NCI-H1105 treated with DMSO at 0.1 percent for 48 hours (cell line): ENCODE measurements around the gene EIF3B.
"Not testable (repeated sequence)": the region's sequence is repeated elsewhere in the genome, so short reads cannot be mapped to it uniquely, and the experiment has no call there.

ENCODE experiments used
- DNase-seq: peaks from one replicate; lab custom pipeline; 2025; lab: John Stamatoyannopoulos, UW

The EIF3B gene

GRCh38 chr7:2347351-2348063 lies 7.1 kb upstream of the EIF3B start:
- DNase-seq = not testable (repeated sequence)

GRCh38 chr7:2350055-2350454 lies 4.6 kb upstream of the EIF3B start:
- DNase-seq = no peak

- no peak for DNase-seq
Measured at GRCh38 chr7:2350861-2351260, 3.8 kb upstream of the EIF3B start.

GRCh38 chr7:2353113-2353935 lies 1.3 kb upstream of the EIF3B start:
- DNase-seq = peak; percentile 24

- peak; percentile 88 for DNase-seq
Measured at GRCh38 chr7:2353936-2354185, 766 bp upstream of the EIF3B start.

GRCh38 chr7:2354939-2355704 lies 495 bp downstream of the EIF3B start:
- no peak for DNase-seq

- no peak for DNase-seq
Measured at GRCh38 chr7:2355705-2356008, 1.0 kb downstream of the EIF3B start.

- no peak for DNase-seq
Measured at GRCh38 chr7:2357165-2357564, 2.5 kb downstream of the EIF3B start.

- DNase-seq = no peak
Measured at GRCh38 chr7:2357571-2357970, 2.9 kb downstream of the EIF3B start.

- DNase-seq = peak; percentile 67
Measured at GRCh38 chr7:2358968-2359527, 4.4 kb downstream of the EIF3B start.

- no peak for DNase-seq
Measured at GRCh38 chr7:2359610-2360009, 5.0 kb downstream of the EIF3B start.

DNA sequence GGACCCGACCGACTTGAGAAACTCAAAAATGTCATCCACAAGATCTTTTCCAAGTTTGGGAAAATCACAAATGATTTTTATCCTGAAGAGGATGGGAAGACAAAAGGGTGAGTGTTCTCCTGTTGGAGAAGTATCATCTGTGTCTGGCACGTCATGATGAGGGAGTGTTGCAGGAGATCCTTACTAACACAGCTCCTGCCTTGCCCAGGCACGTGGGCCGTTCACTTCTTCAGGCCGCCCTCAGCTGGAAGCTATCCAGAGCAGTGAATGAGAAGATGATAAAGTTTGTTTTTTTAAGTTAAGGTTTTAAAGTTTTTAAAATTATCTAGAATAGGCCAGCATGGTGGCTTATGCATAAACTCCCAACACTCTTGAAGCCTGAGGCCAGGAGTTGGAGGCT lies 6.2 kb downstream of the EIF3B start:
- no peak for DNase-seq

- DNase-seq = no peak
Measured at GRCh38 chr7:2362385-2363088, 7.9 kb downstream of the EIF3B start.

DNA sequence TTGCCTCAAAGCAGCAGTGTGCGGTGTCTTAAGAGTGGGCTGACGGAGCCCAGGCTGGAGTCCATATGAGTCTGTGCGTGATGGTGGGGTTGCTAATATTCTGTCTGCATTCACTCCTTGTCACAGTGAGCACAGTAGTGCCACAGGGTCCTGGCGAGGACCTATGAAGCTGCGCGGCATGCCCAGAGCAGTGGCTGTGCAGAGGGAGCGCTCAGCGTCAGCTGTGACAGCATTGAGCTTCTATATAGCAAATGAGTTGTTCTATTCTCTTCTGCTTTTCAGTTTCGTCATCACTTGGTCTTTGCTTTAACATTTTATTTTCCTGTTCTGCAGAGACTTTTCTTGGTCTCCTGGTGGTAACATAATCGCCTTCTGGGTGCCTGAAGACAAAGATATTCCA lies 14.5 kb downstream of the EIF3B start:
- DNase-seq = no peak

- DNase-seq = no peak
Measured at GRCh38 chr7:2371329-2371728, 16.7 kb downstream of the EIF3B start.

DNA sequence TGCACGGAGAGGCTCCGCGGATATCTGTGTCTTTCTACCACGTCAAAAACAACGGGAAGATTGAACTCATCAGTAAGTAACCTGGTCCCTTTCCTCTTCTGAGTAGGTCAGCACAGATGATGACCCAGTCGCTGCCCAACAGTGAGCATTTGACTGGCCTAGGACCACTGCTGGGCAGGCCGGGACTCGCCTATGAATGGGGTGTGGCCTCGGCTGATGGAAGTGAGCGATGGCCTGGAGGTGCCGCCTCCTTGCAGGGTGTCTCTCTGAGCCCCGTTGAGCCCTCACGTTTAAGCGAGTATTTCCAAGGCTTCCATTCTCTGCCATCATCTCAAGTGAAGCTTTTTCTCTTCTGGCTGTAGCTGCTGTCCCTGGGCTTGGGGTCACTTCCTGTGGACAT lies 18.1 kb downstream of the EIF3B start:
- DNase-seq = no peak

GRCh38 chr7:2373124-2373556 lies 18.5 kb downstream of the EIF3B start:
- no peak for DNase-seq

- DNase-seq = no peak
Measured at GRCh38 chr7:2373646-2374045, 19.0 kb downstream of the EIF3B start.

DNA sequence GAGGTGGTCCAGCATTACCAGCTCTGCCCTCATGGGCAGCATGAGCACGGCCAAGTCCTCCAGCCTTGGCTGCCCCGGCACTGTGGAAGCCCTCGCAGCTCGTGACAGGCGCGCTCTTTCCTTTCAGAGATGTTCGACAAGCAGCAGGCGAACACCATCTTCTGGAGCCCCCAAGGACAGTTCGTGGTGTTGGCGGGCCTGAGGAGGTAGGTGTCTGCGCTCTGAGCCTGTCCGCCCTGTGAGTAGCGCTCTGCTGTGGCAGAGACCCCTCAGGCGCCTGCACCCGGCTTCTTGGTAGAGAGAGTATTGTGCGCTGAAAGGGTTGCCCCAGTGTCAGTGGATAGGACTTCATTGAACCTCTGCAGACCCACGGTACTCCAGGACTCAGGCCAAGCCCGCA lies 19.8 kb downstream of the EIF3B start:
- no peak for DNase-seq

DNA sequence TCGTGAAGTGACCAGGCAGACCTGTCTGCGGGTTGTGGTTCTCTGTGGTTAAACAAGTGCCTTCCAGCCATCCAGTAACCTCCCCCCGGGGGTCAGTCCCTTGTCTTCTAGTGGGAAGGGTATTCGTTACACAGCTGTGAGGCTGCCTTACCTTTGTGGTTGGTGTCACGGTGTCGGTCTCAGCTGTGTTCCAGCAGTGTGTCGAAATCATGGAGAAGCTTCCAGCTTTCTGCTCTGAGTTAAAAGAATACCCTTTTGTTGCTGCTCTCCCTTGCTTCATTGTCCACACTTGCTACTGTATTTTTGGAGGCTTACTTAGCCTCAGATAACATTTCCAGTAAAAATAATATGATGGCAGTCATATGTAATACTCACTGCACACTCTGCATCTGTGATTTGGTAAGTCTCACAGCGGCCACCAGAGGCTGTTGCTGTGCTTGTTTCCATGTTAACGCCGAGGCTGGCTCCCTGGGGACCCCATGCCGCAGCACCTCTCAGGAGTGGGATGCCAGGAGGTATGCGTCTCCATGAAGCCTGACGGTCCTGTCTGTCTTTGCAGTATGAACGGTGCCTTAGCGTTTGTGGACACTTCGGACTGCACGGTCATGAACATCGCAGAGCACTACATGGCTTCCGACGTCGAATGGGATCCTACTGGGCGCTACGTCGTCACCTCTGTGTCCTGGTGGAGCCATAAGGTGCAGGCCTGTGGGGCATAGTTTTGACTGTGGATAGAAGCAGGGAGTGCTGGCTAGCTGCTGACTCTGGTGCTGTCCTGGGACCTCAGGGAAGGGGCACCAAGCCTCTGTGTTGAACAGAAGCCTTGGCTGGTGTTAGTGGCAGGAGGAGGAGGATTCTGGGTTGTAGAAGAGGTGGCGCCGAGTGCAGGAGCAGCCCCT lies 20.5 kb downstream of the EIF3B start:
- DNase-seq = no peak
